Ascending aorta (tissue), 2 donors: Measurements from ENCODE around the gene COTL1. TPM values are rescaled to one million over a fixed set of nuclear protein-coding genes. Genes with fewer than 3 reads are reported as not detected.

ENCODE experiments used
- DNase-seq, 2 donors: peaks; one replicate each; pipeline ENCODE4 v3.0.0-alpha.2; 2019; ENCODE audit warnings: low spot score in 2 of 2
- H3K27ac ChIP-seq, 2 donors: fragments of 200-600 bp; sonication (generic); one replicate each; pipeline ENCODE4 v1.5.1; 2016 to 2017; ENCODE audit warnings: mild to moderate bottlenecking in 1 of 2
- H3K27me3 ChIP-seq: fragments of 200-600 bp; sonication (generic); one replicate; pipeline ENCODE4 v1.5.1; 2017
- H3K36me3 ChIP-seq, 2 donors: fragments of 200-600 bp; sonication (generic); one replicate each; pipeline ENCODE4 v1.5.1; 2016
- H3K4me1 ChIP-seq, 2 donors: fragments of 200-600 bp; sonication (generic); one replicate each; pipeline ENCODE4 v1.5.1; 2016 to 2017; ENCODE audit warnings: mild to moderate bottlenecking in 1 of 2
- H3K4me3 ChIP-seq, 2 donors: fragments of 200-600 bp; sonication (generic); one replicate each; pipeline ENCODE4 v1.5.1; 2016 to 2017; ENCODE audit warnings: mild to moderate bottlenecking in 1 of 2
- H3K9me3 ChIP-seq, 2 donors: fragments of 200-600 bp; sonication (generic); one replicate each; pipeline ENCODE4 v1.5.1; 2016
- intact Hi-C: fragments of 100-400 bp; cut with DNase I; formaldehyde crosslinking; loops from one replicate; pipeline ENCODE4 v1.15.1; 2023
- total RNA-seq: library from RNA; depleted of rRNA; stranded (reverse); fragments of >200 nt; gene quantifications from one replicate; pipeline ENCODE4 v1.1.0, GENCODE V29; 2016
- TF ChIP-seq, protein P1 (sequence below), 3 experiments: fragments of 200-600 bp in 2 of 3; fragments of 450-650 bp in 1 of 3; sonication (generic) in 2 of 3; IDR thresholded peaks; one replicate each; pipeline ENCODE4 v1.5.1; 2016 to 2019; ENCODE audit warnings: antibody characterized with exemption in 3 of 3, mild to moderate bottlenecking in 1 of 3, moderate library complexity in 1 of 3

Gene COTL1
- total RNA-seq, 1 donor from 2014 or later, result 120 TPM

DNA sequence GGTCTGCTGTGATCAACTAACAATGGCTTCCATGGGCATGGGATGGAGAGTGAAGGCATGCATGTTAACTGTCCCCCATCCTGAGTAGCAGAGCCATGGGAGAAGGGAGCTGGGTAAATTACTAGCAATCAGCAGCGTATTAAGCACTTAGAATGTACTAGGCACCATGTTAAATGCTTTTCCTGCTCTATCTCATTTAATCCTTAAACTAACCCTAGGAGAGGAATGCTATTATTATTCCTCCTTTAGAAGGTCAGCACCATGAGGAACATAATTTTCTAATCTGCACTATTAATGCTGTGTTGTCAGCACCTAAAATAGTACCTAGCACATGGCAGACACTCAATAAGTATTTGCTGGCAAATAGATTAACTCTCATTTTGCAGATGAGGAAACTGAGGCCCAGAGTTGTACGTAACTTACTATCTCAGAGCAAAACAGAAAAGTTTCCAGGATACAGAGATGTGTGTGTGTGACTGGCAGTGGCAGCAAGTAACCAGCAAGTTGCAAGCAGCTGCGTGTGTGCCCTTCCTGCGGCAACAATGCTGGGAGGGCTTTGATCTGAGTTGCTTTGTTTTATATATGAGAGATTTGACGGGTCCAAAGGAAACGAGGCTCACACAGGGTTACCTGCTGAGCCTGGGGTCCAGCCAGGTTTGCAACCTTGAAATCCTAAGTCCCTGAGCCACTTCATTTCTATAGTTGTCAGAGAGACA lies 23.9 kb upstream of the COTL1 start:
- intact Hi-C loops, result no loop called here
- H3K4me3 ChIP-seq, result no peak overlapping the region
- H3K27me3 ChIP-seq, result no peaks in the 10 kb centered on the region
- no peak for DNase-seq
- H3K9me3 ChIP-seq, result no peaks in the 10 kb centered on the region
- H3K4me1 ChIP-seq, result peaks cover 10 to 16% of the 10 kb centered on the region in 2 donors
- no peaks in the 10 kb centered on the region for H3K36me3 ChIP-seq
- TF ChIP-seq, protein P1, sequence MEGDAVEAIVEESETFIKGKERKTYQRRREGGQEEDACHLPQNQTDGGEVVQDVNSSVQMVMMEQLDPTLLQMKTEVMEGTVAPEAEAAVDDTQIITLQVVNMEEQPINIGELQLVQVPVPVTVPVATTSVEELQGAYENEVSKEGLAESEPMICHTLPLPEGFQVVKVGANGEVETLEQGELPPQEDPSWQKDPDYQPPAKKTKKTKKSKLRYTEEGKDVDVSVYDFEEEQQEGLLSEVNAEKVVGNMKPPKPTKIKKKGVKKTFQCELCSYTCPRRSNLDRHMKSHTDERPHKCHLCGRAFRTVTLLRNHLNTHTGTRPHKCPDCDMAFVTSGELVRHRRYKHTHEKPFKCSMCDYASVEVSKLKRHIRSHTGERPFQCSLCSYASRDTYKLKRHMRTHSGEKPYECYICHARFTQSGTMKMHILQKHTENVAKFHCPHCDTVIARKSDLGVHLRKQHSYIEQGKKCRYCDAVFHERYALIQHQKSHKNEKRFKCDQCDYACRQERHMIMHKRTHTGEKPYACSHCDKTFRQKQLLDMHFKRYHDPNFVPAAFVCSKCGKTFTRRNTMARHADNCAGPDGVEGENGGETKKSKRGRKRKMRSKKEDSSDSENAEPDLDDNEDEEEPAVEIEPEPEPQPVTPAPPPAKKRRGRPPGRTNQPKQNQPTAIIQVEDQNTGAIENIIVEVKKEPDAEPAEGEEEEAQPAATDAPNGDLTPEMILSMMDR (IDR thresholded peaks at IDR 0.05), result no peak
- peak overlapping the region; percentile 76 to 80 for H3K27ac ChIP-seq

- H3K27me3 ChIP-seq, result no peaks in the 10 kb centered on the region
- H3K4me1 ChIP-seq, result peaks cover 10 to 16% of the 10 kb centered on the region in 2 donors
- no peak overlapping the region for H3K27ac ChIP-seq
- TF ChIP-seq, protein P1 (IDR thresholded peaks at IDR 0.05), result no peak
- no peak overlapping the region for H3K4me3 ChIP-seq
- H3K9me3 ChIP-seq, result no peaks in the 10 kb centered on the region
- no peaks in the 10 kb centered on the region for H3K36me3 ChIP-seq
- DNase-seq, result no peak
- intact Hi-C loops, result no loop called here
Measured at GRCh38 chr16:84640145-84640544, 22.3 kb upstream of the COTL1 start.

DNA sequence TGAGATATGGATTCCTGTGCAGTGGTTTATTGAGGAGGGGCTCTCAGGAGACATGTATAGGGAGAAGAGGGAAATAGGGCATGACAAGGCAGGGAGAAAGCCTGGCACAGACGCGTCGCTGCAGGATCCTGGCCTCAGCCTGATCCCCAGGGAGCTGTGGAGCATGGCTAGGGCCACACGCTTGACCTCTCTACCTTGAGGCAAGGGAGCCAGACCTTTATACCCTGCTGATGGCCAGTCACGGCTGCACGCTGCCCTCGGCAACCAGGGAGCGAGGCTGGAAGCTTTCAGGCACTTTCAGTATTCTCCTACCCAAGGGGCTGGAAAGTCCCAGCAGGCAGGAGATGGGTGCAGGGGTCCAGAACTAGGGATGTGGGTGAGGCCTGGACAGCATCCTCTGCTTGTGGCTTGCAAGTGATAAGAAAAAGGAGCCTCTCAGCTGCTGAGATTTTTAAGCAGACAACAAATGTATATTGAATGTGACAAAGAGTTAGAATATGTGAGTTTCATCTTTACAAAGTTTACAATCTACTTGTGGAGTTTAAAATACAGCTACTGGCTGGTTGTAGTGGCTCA lies 20.4 kb upstream of the COTL1 start:
- Histone ChIP-seq H3K27me3 (no peaks in the 10 kb centered on the region), H3K36me3 (no peaks in the 10 kb centered on the region), H3K9me3 (no peaks in the 10 kb centered on the region), H3K4me3 (no peak overlapping the region), H3K4me1 (peaks cover 5 to 13% of the 10 kb centered on the region in 2 donors), H3K27ac (no peak overlapping the region)
- TF ChIP-seq, protein P1 (IDR thresholded peaks at IDR 0.05), result no peak
- intact Hi-C loops, result no loop called here
- no peak for DNase-seq

- TF ChIP-seq, protein P1 (IDR thresholded peaks at IDR 0.05), result no peak
- H3K27me3 ChIP-seq, result no peaks in the 10 kb centered on the region
- no peak overlapping the region for H3K4me3 ChIP-seq
- no peak for DNase-seq
- no peak overlapping the region for H3K27ac ChIP-seq
- intact Hi-C loops, result no loop called here
- H3K4me1 ChIP-seq, result peaks cover 2 to 14% of the 10 kb centered on the region in 2 donors
- no peaks in the 10 kb centered on the region for H3K36me3 ChIP-seq
- no peaks in the 10 kb centered on the region for H3K9me3 ChIP-seq
Measured at GRCh38 chr16:84637709-84638108, 19.8 kb upstream of the COTL1 start.

DNA sequence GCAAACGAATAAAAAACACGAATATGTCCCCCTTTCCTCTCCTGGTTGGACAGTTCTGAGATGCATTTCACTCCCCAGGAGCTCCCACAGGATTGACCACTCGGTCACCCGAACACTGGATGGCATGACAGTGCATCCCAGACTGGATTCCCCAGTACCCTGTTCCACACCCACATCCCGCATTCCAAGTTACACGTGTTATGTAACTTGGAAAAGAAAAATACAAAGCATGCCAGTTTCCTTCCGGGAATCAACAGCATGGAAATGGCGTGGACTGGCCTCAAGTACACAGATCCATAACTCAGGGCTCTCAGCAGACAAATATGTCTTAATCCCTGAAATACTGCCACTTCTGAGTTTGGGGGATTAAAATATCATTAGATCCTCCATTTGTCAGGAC lies 17.8 kb upstream of the COTL1 start:
- Histone ChIP-seq H3K4me3 (no peak overlapping the region), H3K36me3 (no peaks in the 10 kb centered on the region), H3K9me3 (no peaks in the 10 kb centered on the region), H3K4me1 (peaks cover 0 to 8% of the 10 kb centered on the region in 2 donors), H3K27me3 (no peaks in the 10 kb centered on the region), H3K27ac (no peak overlapping the region)
- intact Hi-C loops, result no loop called here
- TF ChIP-seq, protein P1 (IDR thresholded peaks at IDR 0.05), result no peak
- DNase-seq, result no peak
